BE2C (cell line): ENCODE data around the gene ZNF540. TPM values are rescaled to one million over a fixed set of nuclear protein-coding genes. Genes with fewer than 3 reads are reported as not detected.
A peak's percentile ranks its signal among the peaks of the same experiment; 100 is the strongest.

Experiments
- DNase-seq: peaks from one replicate; pipeline ENCODE4 v3.0.0-alpha.2; 2020
- H3K27me3 ChIP-seq: fragments of 250-450 bp; sonication (Bioruptor Pico); 2 replicates; pipeline ENCODE4 v1.5.1; 2020; ENCODE audit warnings: mild to moderate bottlenecking
- H3K36me3 ChIP-seq: fragments of 250-450 bp; sonication (Bioruptor Pico); 2 replicates; pipeline ENCODE4 v1.5.1; 2020; ENCODE audit warnings: mild to moderate bottlenecking
- H3K4me1 ChIP-seq: fragments of 250-450 bp; sonication (Bioruptor Pico); 2 replicates; pipeline ENCODE4 v1.5.1; 2020
- H3K4me3 ChIP-seq: 2 replicates; pipeline ENCODE4 v1.5.1; 2011; ENCODE audit warnings: low read depth, low read length
- H3K9me3 ChIP-seq: fragments of 250-450 bp; sonication (Bioruptor Pico); 2 replicates; pipeline ENCODE4 v1.5.1; 2020
- polyA plus RNA-seq: library from polyadenylated mRNA; unstranded; fragments of >200 nt; gene quantifications from one replicate; pipeline ENCODE4 v1.2.1, GENCODE V29; 2012; ENCODE audit warnings: low read depth, missing spikeins; ENCODE audit not compliant: insufficient read length, insufficient read depth
- TF ChIP-seq, protein P1 (sequence below): IDR thresholded peaks from 2 replicates; pipeline ENCODE4 v1.5.1; 2012; ENCODE audit warnings: mild to moderate bottlenecking, low read depth, low read length

ZNF540 gene
- polyA plus RNA-seq = 1.9 TPM

DNA sequence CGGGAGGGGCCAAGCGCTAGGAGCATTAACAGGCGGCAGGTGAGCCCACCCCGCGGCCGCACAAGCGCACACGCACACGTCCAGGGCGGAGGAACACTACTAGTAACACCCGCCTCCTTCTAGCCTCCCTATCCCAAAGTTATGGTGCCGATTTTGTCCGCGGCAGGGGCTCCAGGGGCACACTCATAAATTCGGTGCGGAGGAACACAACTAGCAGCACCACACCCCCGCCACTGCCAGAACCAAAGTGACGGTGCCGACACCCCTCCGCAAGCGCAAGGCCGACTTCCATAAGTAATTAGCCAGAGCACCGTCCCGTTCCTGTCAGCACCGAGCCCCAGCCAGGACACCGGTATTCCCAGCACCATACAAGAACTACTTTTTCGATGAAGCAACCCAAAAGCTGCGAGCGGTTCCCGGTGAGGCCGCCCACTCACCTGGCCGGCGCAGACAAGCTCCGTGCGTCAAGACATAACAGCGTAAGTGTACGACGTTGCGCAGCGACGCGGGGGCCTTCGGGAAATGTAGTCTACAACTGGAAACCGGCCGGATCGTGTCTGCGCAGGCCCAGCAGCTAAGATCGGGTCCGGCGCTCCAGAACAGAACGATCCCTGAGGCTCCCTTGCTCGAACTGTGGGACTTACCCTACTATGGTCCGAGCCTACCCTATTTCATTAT, at the start of gene ZNF540, which contains the start of gene ZNF571:
Gene ZNF540 (plus strand): TSS at position 573 of the 678 bp plus-strand sequence. CDS start 3,572 bp downstream, outside the sequence.
Gene ZNF571 (minus strand): TSS at position 489 of the 678 bp plus-strand sequence. CDS start 8,116 bp downstream, outside the sequence.
- TF ChIP-seq, protein P1, sequence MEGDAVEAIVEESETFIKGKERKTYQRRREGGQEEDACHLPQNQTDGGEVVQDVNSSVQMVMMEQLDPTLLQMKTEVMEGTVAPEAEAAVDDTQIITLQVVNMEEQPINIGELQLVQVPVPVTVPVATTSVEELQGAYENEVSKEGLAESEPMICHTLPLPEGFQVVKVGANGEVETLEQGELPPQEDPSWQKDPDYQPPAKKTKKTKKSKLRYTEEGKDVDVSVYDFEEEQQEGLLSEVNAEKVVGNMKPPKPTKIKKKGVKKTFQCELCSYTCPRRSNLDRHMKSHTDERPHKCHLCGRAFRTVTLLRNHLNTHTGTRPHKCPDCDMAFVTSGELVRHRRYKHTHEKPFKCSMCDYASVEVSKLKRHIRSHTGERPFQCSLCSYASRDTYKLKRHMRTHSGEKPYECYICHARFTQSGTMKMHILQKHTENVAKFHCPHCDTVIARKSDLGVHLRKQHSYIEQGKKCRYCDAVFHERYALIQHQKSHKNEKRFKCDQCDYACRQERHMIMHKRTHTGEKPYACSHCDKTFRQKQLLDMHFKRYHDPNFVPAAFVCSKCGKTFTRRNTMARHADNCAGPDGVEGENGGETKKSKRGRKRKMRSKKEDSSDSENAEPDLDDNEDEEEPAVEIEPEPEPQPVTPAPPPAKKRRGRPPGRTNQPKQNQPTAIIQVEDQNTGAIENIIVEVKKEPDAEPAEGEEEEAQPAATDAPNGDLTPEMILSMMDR = no peak

DNA sequence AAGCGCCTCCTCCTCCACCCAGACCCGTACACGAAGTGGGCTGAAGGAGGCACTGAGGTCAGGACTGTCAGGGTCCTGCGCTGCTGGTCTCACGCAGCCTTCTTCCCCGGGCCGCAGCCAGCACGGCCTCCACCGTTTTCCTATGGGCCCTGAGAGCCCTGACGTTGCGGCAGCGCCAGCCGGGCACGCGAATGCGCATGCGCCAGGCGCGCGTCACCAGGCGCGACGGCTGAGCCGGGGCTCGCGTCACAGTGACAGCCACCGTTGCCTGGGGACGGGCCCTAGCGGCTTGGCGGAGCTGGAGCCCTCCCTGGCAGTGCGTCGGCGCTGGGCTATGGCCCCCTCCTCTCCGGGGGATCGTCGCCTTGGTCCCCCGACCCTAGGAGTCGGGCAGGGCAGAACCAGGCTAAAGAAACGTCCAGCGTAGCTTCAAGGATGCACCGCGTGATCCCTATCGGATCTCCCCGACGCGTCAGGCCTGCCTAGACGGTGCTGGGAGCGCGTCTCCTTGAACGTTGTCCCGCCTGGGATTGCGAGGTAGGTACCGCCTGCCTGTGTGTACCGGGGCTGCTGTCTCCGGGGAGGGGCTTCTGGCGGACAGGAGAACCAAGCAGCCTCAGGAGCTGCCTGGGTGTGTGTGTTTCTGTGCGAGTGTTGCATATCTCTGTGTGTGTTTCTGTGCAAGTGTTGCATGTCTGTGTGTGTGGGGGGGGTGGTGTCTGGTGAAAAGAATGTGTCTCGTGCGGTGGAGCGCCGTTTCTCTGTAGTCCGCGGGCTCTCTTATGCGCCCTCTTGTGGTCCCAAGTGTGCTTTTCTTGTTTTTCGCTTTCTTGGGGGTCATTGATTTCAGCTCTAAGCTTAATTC, 43.3 kb upstream of the ZNF540 start:
- DNase-seq = peak; percentile 84
- Histone ChIP-seq H3K4me1 (no peaks in the 10 kb centered on the region), H3K27me3 (no peaks in the 10 kb centered on the region), H3K36me3 (no peaks in the 10 kb centered on the region), H3K4me3 (peak overlapping the region; percentile 75), H3K9me3 (peaks cover 9% of the 10 kb centered on the region; the same call in 1 of the 2 replicates)
- TF ChIP-seq, protein P1 = peak; percentile 63

More for the DNA sequence above, at the start of gene ZNF540, which contains the start of gene ZNF571:
- peak within 1 kb of the TSS; percentile 81 for H3K4me3 ChIP-seq
- H3K4me1 ChIP-seq = no peaks in the 10 kb centered on the region
- H3K36me3 ChIP-seq = no peaks in the 10 kb centered on the region
- peak; percentile 89 for DNase-seq
- H3K9me3 ChIP-seq = no peaks in the 10 kb centered on the region
- H3K27me3 ChIP-seq = no peaks in the 10 kb centered on the region

DNA sequence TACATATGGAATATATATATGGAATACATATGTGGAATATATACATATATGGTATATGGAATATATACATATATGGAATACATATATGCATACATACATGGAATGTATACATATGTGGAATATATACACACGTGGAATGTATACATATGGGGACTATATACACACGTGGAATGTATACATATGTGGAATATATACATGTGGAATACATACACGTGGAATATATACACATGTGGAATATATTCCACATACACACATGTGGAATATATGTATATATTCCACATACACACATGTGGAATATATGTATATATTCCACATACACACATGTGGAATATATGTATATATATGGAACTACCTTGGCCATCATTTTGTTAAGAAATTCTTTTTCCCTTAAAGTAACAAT, 31.2 kb upstream of the ZNF540 start:
- Histone ChIP-seq H3K36me3 (peaks cover 9% of the 10 kb centered on the region; the same call in 1 of the 2 replicates), H3K9me3 (peaks cover 6% of the 10 kb centered on the region), H3K4me3 (no peak overlapping the region), H3K4me1 (no peaks in the 10 kb centered on the region), H3K27me3 (no peaks in the 10 kb centered on the region)
- TF ChIP-seq, protein P1 = no peak
- no peak for DNase-seq

DNA sequence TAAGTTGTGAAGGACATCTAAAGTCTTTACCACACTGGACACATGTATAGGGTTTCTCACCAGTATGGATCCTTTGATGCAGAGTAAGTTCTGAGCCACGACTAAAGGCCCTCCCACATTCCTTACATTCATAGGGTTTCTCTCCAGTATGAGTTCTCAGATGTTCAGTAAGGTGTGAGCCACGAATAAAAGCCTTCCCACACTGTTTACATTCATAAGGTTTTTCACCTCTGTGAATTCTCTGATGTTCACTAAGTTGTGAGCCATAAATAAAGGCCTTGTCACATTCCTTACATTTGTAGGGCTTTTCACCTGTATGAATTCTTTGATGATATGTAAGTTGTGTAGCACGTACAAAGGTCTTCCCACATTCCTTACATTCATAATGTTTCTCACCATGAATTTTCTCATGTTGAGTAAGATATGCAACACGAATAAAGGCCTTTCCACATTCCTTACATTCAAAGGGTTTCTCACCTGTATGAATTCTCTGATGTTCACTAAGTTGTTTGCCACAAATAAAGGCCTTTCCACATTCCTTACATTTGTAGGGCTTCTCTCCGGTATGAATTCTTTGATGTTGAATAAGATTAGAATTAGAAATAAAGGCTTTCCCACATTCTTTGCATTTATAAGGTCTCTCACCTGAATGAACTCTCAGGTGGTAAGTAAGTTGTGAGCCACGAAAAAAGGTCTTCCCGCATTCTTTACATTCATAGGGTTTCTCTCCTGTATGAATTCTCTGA, 29.9 kb upstream of the ZNF540 start:
- peaks cover 9% of the 10 kb centered on the region; the same call in 1 of the 2 replicates for H3K36me3 ChIP-seq
- H3K27me3 ChIP-seq = no peaks in the 10 kb centered on the region
- TF ChIP-seq, protein P1 = no peak
- peaks cover 6% of the 10 kb centered on the region for H3K9me3 ChIP-seq
- no peak overlapping the region for H3K4me3 ChIP-seq
- H3K4me1 ChIP-seq = no peaks in the 10 kb centered on the region
- no peak for DNase-seq

DNA sequence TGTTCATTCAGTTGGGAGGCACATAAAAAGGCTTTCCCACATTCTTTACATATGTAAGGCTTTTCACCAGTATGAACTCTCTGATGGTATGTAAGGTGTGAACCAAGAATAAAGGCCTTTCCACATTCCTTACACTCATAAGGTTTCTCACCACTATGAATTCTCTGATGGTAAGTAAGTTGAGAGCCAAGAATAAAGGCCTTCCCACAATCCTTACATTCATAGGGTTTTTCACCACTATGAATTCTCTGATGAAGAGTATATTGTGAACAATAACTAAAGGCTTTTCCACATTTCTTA, 29.4 kb upstream of the ZNF540 start:
- DNase-seq = no peak
- TF ChIP-seq, protein P1 = no peak
- Histone ChIP-seq H3K4me3 (no peak overlapping the region), H3K27me3 (no peaks in the 10 kb centered on the region), H3K36me3 (peaks cover 9% of the 10 kb centered on the region; the same call in 1 of the 2 replicates), H3K4me1 (no peaks in the 10 kb centered on the region), H3K9me3 (peaks cover 6% of the 10 kb centered on the region)
